Measurements from ENCODE around the gene TMEM131L.

- TF ChIP-seq EZH2 (optimal IDR thresholded peaks at IDR 0.05; ENCODE audit: low read depth, low read length): no peak
- TF ChIP-seq EZH2phosphoT487 (IDR thresholded peaks at IDR 0.05; ENCODE audit: low read length): no peak
Observed at GRCh38 chr4:153511104-153511503, 44.9 kb downstream of the TMEM131L start.
